ENCODE results near the gene OBSCN.

DNA sequence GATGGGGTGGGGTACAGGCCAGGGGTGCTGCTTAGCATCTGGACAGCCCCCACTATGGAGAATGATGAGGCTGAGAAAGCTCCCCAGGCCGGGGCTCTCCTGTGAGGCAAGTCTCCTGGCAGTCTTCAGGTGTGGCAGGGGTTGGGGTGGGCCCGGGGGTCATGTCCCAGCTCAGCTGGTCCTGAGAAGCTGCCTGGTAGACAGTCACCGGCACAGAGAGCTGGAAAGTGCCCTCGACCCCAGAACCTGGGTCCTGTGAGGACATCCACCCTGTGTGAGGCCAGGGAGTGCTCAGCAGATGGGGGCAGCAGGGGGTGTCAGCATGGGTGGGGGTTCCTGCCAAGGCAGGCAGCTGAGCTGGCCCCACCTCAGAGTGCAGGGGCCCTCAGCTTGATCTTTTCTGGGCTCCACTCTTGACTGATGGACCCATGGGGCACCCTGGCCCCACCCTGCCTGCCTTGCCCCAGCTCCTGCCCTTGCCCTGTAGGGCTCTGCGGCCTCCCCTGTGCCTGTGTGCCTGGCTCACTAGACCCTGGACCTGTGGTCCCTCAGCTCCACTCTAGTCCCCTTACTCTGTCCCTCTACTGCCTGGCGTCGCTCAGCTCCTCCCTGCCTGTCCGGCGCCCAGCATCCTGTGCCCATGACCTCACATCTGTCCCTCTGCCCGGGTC lies 36.5 kb upstream of the OBSCN start:
- TF ChIP-seq, protein P1, sequence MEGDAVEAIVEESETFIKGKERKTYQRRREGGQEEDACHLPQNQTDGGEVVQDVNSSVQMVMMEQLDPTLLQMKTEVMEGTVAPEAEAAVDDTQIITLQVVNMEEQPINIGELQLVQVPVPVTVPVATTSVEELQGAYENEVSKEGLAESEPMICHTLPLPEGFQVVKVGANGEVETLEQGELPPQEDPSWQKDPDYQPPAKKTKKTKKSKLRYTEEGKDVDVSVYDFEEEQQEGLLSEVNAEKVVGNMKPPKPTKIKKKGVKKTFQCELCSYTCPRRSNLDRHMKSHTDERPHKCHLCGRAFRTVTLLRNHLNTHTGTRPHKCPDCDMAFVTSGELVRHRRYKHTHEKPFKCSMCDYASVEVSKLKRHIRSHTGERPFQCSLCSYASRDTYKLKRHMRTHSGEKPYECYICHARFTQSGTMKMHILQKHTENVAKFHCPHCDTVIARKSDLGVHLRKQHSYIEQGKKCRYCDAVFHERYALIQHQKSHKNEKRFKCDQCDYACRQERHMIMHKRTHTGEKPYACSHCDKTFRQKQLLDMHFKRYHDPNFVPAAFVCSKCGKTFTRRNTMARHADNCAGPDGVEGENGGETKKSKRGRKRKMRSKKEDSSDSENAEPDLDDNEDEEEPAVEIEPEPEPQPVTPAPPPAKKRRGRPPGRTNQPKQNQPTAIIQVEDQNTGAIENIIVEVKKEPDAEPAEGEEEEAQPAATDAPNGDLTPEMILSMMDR (IDR thresholded peaks at IDR 0.05): no peak
- no peak for TF ChIP-seq EZH2 (IDR thresholded peaks at IDR 0.05; ENCODE audit: borderline replicate concordance, insufficient read depth, low read depth, low read length, poor library complexity, severe bottlenecking)
